ENCODE measurements around the gene CDH6. TPM values are rescaled to one million over a fixed set of nuclear protein-coding genes. Genes with fewer than 3 reads are reported as not detected.
"Not testable (repeated sequence)": the region's sequence is repeated elsewhere in the genome, so short reads cannot be mapped to it uniquely, and the experiment has no call there.

CDH6 gene
- total RNA-seq, 1 experiment from 2014 or later: 2.3 TPM

GRCh38 chr5:31359839-31360238, 166.4 kb downstream of the CDH6 start:
- intact Hi-C loops (cut with micrococcal nuclease; ENCODE audit: unreplicated experiment): no loop called here
- CTCF ChIA-PET: interaction anchor here (0.7 kb wide), 1 partner anchor 188 kb away, joined by 3 read pairs; no protein-coding TSS in a partner anchor
- no peak for TF ChIP-seq CTCF (IDR thresholded peaks at IDR 0.05; ENCODE audit: unreplicated experiment)
- Mint-ChIP-seq H3K36me3 (ENCODE audit: insufficient read depth, unreplicated experiment) (no peaks in the 10 kb centered on the region), H3K27ac (ENCODE audit: unreplicated experiment) (no peak overlapping the region), H3K4me3 (ENCODE audit: low read depth, unreplicated experiment) (no peak overlapping the region), H3K27me3 (ENCODE audit: unreplicated experiment) (no peaks in the 10 kb centered on the region), H3K9me3 (ENCODE audit: low read depth, unreplicated experiment) (peaks cover 7% of the 10 kb centered on the region), H3K4me1 (ENCODE audit: low read depth, unreplicated experiment) (peaks cover 4% of the 10 kb centered on the region)
- BruUV-seq (replicated peaks): no TSS peak
- DNase-seq: no peak

- Mint-ChIP-seq H3K9me3 (ENCODE audit: low read depth, unreplicated experiment) (peaks cover 5% of the 10 kb centered on the region), H3K4me1 (ENCODE audit: low read depth, unreplicated experiment) (peaks cover 14% of the 10 kb centered on the region), H3K27me3 (ENCODE audit: unreplicated experiment) (no peaks in the 10 kb centered on the region), H3K27ac (ENCODE audit: unreplicated experiment) (no peak overlapping the region), H3K36me3 (ENCODE audit: insufficient read depth, unreplicated experiment) (no peaks in the 10 kb centered on the region), H3K4me3 (ENCODE audit: low read depth, unreplicated experiment) (no peak overlapping the region)
- CTCF ChIA-PET: no interaction called here
- intact Hi-C loops (cut with micrococcal nuclease; ENCODE audit: unreplicated experiment): no loop called here
- BruUV-seq (replicated peaks): no TSS peak
- no peak for DNase-seq
- TF ChIP-seq CTCF (IDR thresholded peaks at IDR 0.05; ENCODE audit: unreplicated experiment): no peak
Observed at GRCh38 chr5:31361234-31361633, 167.7 kb downstream of the CDH6 start.

- DNase-seq; H3K27me3 Mint-ChIP-seq (ENCODE audit: unreplicated experiment); H3K36me3 Mint-ChIP-seq (ENCODE audit: insufficient read depth, unreplicated experiment); BruUV-seq (replicated peaks); H3K27ac Mint-ChIP-seq (ENCODE audit: unreplicated experiment); H3K9me3 Mint-ChIP-seq (ENCODE audit: low read depth, unreplicated experiment); intact Hi-C loops (cut with micrococcal nuclease; ENCODE audit: unreplicated experiment); CTCF ChIA-PET; H3K4me3 Mint-ChIP-seq (ENCODE audit: low read depth, unreplicated experiment): not testable (repeated sequence)
- peaks cover 16% of the 10 kb centered on the region for H3K4me1 Mint-ChIP-seq (ENCODE audit: low read depth, unreplicated experiment)
Observed at GRCh38 chr5:31361704-31362528, 168.4 kb downstream of the CDH6 start.

GRCh38 chr5:31362529-31362900, 169.0 kb downstream of the CDH6 start:
- TF ChIP-seq CTCF (IDR thresholded peaks at IDR 0.05; ENCODE audit: unreplicated experiment): no peak
- CTCF ChIA-PET: no interaction called here
- Mint-ChIP-seq H3K4me3 (ENCODE audit: low read depth, unreplicated experiment) (no peak overlapping the region), H3K27ac (ENCODE audit: unreplicated experiment) (no peak overlapping the region), H3K36me3 (ENCODE audit: insufficient read depth, unreplicated experiment) (no peaks in the 10 kb centered on the region), H3K9me3 (ENCODE audit: low read depth, unreplicated experiment) (peaks cover 5% of the 10 kb centered on the region), H3K4me1 (ENCODE audit: low read depth, unreplicated experiment) (peaks cover 16% of the 10 kb centered on the region), H3K27me3 (ENCODE audit: unreplicated experiment) (no peaks in the 10 kb centered on the region)
- intact Hi-C loops (cut with micrococcal nuclease; ENCODE audit: unreplicated experiment): no loop called here
- BruUV-seq (replicated peaks): no TSS peak
- no peak for DNase-seq

- Mint-ChIP-seq H3K27me3 (ENCODE audit: unreplicated experiment) (no peaks in the 10 kb centered on the region), H3K9me3 (ENCODE audit: low read depth, unreplicated experiment) (peaks cover 2% of the 10 kb centered on the region), H3K36me3 (ENCODE audit: insufficient read depth, unreplicated experiment) (no peaks in the 10 kb centered on the region), H3K27ac (ENCODE audit: unreplicated experiment) (no peak overlapping the region), H3K4me3 (ENCODE audit: low read depth, unreplicated experiment) (no peak overlapping the region), H3K4me1 (ENCODE audit: low read depth, unreplicated experiment) (peaks cover 16% of the 10 kb centered on the region)
- TF ChIP-seq CTCF (IDR thresholded peaks at IDR 0.05; ENCODE audit: unreplicated experiment): no peak
- DNase-seq: no peak
- no TSS peak for BruUV-seq (replicated peaks)
- CTCF ChIA-PET: no interaction called here
- intact Hi-C loops (cut with micrococcal nuclease; ENCODE audit: unreplicated experiment): no loop called here
Observed at GRCh38 chr5:31362931-31363568, 169.6 kb downstream of the CDH6 start.
